Lower lobe of right lung (tissue), 2 donors: ENCODE measurements around the gene GAS2L3. TPM values are rescaled to one million over a fixed set of nuclear protein-coding genes. Genes with fewer than 3 reads are reported as not detected.

Experiments
- ATAC-seq, 2 donors: fragments of 200-7000 bp; cut with Tn5 transposase; one replicate each; pipeline ENCODE4 v1.9.1; 2020 to 2022; ENCODE audit warnings: mild to moderate bottlenecking in 2 of 2, moderate library complexity in 2 of 2
- DNase-seq: peaks from one replicate; pipeline ENCODE4 v3.0.0-alpha.2; 2020
- H3K27ac ChIP-seq: fragments of 200-600 bp; one replicate; pipeline ENCODE4 v1.8.0; 2022
- H3K27me3 ChIP-seq: fragments of 200-600 bp; one replicate; pipeline ENCODE4 v1.8.0; 2022; ENCODE audit warnings: low read depth
- H3K36me3 ChIP-seq: fragments of 200-600 bp; one replicate; pipeline ENCODE4 v1.8.0; 2022; ENCODE audit warnings: mild to moderate bottlenecking
- H3K4me1 ChIP-seq: fragments of 200-600 bp; one replicate; pipeline ENCODE4 v1.8.0; 2022
- H3K4me3 ChIP-seq: fragments of 200-600 bp; one replicate; pipeline ENCODE4 v1.8.0; 2022; ENCODE audit warnings: mild to moderate bottlenecking
- H3K9me3 ChIP-seq: fragments of 200-600 bp; one replicate; pipeline ENCODE4 v1.8.0; 2022
- CTCF ChIP-seq: fragments of 200-600 bp; IDR thresholded peaks from one replicate; pipeline ENCODE4 v1.8.0; 2022; ENCODE audit warnings: antibody characterized with exemption, mild to moderate bottlenecking
- intact Hi-C: fragments of 100-400 bp; cut with DNase I; formaldehyde crosslinking; loops from one replicate; pipeline ENCODE4 v1.11.0; 2022
- total RNA-seq: library from RNA; stranded (reverse); fragmentation: NEBNext Ultra II Directional; extraction: Animal tissue kit (Norgen Biotek cat#: 25700); gene quantifications from one replicate; pipeline ENCODE4 v1.2.1, GENCODE V29; 2021
- donor health status: DM: no; HTN: yes; CAD: no; lungs with severe emphysema.

GAS2L3 gene
- total RNA-seq, 1 donor from 2014 or later, result 19.4 TPM

DNA sequence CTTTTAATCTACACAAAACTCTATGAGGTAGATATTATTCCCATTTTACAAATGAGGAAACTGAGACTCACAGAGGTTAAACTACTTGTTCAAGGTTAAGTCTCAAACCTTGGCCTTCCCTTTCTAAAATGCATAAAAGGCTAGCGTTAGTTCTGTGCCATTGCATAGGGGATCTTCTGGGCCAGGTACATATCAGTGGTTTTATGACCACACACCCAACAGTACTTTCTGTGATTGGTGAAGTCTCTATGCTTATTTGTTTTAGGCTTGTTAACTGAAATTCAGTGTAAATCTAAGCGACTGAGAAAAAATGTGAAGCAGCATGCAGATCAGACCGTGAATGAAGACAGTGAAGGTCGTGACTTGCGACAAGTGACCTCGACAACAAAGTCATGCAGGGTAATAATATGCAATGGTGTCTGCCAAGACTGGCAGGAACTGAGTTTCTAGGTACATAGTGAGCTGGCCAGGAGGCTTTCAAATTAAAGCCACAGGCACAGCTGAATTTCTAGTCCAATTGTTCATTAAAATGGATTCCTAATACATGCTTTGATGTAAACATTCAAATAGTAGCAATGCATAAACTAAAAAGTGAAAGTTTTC, 38.8 kb upstream of the GAS2L3 start:
- intact Hi-C loops, result no loop called here
- Histone ChIP-seq H3K9me3 (no peaks in the 10 kb centered on the region), H3K4me3 (no peak overlapping the region), H3K4me1 (no peaks in the 10 kb centered on the region), H3K27me3 (no peaks in the 10 kb centered on the region), H3K27ac (no peak overlapping the region), H3K36me3 (no peaks in the 10 kb centered on the region)
- DNase-seq, result no peak
- ATAC-seq, result no peak
- TF ChIP-seq CTCF, result no peak

GRCh38 chr12:100539202-100539601, 34.3 kb upstream of the GAS2L3 start:
- Histone ChIP-seq H3K36me3 (no peaks in the 10 kb centered on the region), H3K4me3 (no peak overlapping the region), H3K27ac (no peak overlapping the region), H3K9me3 (no peaks in the 10 kb centered on the region), H3K27me3 (no peaks in the 10 kb centered on the region), H3K4me1 (no peaks in the 10 kb centered on the region)
- ATAC-seq, result no peak
- DNase-seq, result no peak
- intact Hi-C loops, result no loop called here
- TF ChIP-seq CTCF, result no peak

DNA sequence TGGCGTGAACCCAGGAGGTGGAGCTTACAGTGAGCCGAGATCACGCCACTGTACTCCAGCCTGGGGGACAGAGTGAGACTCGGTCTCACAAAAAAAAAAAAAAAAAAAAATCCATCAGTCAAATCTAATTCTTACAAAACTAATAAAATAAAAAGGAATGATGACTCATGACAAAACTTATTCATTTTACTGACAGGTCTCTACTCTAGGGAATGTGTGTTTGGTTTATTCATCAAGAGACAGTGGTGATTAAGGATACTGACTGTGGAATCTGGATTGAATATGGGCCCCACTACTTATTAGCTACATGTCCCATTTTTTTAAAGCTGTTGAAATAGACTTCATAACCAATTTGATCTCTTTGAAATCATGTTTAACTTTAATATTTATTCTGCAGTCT, 29.3 kb upstream of the GAS2L3 start:
- H3K4me3 ChIP-seq, result no peak overlapping the region
- DNase-seq (no peak), ATAC-seq (no peak)
- H3K27me3 ChIP-seq, result no peaks in the 10 kb centered on the region
- H3K4me1 ChIP-seq, result no peaks in the 10 kb centered on the region
- no peak overlapping the region for H3K27ac ChIP-seq
- TF ChIP-seq CTCF, result no peak
- H3K36me3 ChIP-seq, result no peaks in the 10 kb centered on the region
- H3K9me3 ChIP-seq, result no peaks in the 10 kb centered on the region
- intact Hi-C loops, result no loop called here

DNA sequence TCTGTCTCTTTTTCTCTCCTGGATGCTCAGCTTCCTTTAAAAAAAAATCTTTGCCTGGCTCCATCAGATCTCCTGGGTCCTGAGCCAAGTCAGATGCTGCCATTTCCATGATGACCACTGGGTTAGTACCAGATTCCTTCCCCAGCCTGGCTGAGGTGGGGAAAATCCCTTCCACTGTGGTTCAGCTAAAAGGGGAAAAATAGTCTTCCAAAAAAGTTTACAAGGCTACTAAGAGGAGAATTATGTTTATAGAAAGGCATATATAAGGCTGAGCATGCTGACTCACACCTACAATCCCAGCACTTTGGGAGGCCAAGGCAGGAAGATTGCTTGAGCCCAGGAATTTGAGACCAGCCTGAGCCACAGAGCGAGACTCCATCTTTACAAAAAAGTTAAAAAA, 28.4 kb upstream of the GAS2L3 start:
- intact Hi-C loops, result no loop called here
- no peak for TF ChIP-seq CTCF
- Histone ChIP-seq H3K9me3 (no peaks in the 10 kb centered on the region), H3K4me1 (no peaks in the 10 kb centered on the region), H3K36me3 (no peaks in the 10 kb centered on the region), H3K27ac (no peak overlapping the region), H3K27me3 (no peaks in the 10 kb centered on the region), H3K4me3 (no peak overlapping the region)
- ATAC-seq (no peak), DNase-seq (no peak)

GRCh38 chr12:100553936-100554335, 19.5 kb upstream of the GAS2L3 start:
- no peaks in the 10 kb centered on the region for H3K4me1 ChIP-seq
- no peaks in the 10 kb centered on the region for H3K9me3 ChIP-seq
- no peak overlapping the region for H3K27ac ChIP-seq
- DNase-seq (no peak), ATAC-seq (peak in 1 of 2 donors; percentile 30)
- intact Hi-C loops, result no loop called here
- TF ChIP-seq CTCF, result no peak
- no peaks in the 10 kb centered on the region for H3K27me3 ChIP-seq
- H3K36me3 ChIP-seq, result no peaks in the 10 kb centered on the region
- H3K4me3 ChIP-seq, result no peak overlapping the region
